GM12892 (cell line): ENCODE measurements around the gene DLG3.

Experiments
- POLR2A ChIP-seq: IDR thresholded peaks from 2 replicates; pipeline ENCODE4 v1.6.1; 2011; ENCODE audit warnings: low read depth, low read length, control low read depth
- POLR2AphosphoS5 ChIP-seq: IDR thresholded peaks from 2 replicates; pipeline ENCODE4 v1.6.1; 2011; ENCODE audit warnings: low read depth, low read length, control low read depth
- TAF1 ChIP-seq: IDR thresholded peaks from 2 replicates; pipeline ENCODE4 v1.6.1; 2011; ENCODE audit warnings: low read depth, mild to moderate bottlenecking, control low read depth, low read length, borderline replicate concordance

DNA sequence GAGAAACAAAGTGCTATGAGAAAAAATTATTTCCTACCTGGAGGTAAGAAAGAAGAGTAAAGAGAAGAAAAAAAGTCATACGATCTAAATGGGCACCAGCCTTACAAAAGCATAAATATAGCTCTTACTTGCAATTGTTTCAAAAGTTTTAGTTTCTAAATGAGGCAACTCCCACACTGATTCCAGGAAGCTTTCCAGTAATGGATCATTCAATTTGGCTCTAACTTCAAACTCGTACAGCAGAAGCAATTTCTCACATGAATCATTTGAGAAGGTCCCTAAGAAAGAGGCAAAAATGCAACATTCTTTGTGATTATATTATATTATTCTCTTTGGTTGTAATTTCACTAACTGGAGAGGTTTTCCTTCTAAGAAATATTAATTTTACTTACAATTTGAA, 109.9 kb downstream of the DLG3 start:
- TF ChIP-seq POLR2AphosphoS5 (no peak), POLR2A (no peak), TAF1 (no peak)
